HG03469 (cell line): Measurements from ENCODE around the gene PCDHA11.
"Not testable (repeated sequence)": the region's sequence is repeated elsewhere in the genome, so short reads cannot be mapped to it uniquely, and the experiment has no call there.

Source experiments
- ATAC-seq: cut with Tn5 transposase; IDR thresholded peaks from one replicate; pipeline ENCODE4 v1.9.1; 2021; ENCODE audit warnings: mild to moderate bottlenecking, moderate library complexity, moderate number of reproducible peaks; ENCODE audit not compliant: unreplicated experiment

PCDHA11 gene, protein sequence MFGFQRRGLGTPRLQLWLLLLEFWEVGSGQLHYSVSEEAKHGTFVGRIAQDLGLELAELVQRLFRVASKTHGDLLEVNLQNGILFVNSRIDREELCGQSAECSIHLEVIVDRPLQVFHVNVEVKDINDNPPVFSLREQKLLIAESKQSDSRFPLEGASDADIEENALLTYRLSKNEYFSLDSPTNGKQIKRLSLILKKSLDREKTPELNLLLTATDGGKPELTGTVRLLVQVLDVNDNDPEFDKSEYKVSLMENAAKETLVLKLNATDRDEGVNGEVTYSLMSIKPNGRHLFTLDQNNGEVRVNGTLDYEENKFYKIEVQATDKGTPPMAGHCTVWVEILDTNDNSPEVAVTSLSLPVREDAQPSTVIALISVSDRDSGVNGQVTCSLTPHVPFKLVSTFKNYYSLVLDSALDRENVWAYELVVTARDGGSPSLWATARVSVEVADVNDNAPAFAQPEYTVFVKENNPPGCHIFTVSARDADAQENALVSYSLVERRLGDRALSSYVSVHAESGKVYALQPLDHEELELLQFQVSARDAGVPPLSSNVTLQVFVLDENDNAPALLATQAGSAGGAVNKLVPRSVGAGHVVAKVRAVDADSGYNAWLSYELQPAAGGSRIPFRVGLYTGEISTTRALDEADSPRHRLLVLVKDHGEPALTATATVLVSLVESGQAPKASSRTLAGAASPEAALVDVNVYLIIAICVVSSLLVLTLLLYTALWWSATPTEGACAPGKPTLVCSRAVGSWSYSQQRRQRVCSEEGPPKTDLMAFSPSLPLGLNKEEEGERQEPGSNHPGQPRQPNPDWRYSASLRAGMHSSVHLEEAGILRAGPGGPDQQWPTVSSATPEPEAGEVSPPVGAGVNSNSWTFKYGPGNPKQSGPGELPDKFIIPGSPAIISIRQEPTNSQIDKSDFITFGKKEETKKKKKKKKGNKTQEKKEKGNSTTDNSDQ

DNA sequence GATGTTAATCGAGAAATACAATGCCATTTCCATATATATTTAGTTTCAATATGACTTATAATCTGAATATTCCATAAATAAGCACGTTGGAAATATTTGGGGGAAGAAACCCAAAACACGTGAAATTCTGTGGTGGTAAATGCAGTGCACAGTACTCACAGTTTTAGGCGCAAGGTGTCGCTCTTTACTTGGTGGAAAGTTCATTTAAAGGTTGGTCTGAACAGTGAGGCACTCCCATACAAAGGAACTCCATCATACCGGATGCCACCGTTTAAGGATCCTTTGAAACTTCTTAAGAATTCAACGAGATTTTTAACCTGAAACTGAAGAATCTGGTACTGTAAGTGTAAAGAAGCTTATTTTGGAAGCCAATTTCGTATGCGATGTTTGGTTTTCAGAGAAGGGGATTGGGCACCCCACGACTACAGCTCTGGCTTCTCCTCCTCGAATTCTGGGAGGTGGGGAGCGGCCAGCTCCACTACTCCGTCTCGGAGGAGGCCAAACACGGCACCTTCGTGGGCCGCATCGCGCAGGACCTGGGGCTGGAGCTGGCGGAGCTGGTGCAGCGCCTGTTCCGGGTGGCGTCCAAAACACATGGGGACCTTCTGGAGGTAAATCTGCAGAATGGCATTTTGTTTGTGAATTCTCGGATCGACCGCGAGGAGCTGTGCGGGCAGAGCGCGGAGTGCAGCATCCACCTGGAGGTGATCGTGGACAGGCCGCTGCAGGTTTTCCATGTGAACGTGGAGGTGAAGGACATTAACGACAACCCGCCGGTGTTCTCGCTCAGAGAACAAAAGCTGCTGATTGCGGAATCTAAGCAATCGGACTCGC lies at the start of gene PCDHA11:
Gene PCDHA11 (plus strand): TSS at position 237 of the 834 bp plus-strand sequence. CDS start 147 bp downstream, at position 384.
- ATAC-seq, result no peak

DNA sequence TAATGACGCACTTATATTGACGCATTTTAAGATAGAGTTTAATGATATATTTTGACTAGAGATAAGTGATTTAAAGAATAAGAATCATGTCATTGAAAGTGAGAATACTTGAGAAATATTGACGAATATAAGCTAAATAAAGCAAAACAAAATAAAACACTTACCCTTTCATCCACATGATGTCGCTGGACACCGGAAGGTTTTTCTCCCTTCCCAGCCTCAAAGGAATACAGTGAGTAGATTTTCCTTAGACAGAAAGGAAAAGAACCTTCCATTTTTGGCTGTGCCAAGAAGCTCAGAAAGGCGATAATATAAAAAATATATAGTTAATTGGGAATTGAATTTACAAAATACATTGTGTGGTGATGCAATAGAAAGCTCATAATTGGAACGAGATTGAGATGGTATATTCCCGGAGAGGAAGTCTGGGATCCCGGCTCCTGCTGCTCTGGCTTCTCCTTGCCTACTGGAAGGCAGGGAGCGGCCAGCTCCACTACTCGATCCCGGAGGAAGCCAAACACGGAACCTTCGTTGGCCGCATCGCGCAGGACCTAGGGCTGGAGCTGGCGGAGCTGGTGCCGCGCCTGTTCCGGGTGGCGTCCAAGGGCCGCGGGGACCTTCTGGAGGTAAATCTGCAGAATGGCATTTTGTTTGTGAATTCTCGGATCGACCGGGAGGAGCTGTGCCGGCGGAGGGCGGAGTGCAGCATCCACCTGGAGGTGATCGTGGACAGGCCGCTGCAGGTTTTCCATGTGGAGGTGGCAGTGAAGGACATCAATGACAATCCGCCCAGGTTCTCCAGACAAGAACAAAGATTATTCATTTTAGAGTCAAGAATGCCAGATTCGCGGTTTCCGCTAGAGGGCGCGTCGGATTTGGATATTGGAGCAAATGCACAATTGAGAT lies 47.1 kb upstream of the PCDHA11 start, which contains the start of gene PCDHA5:
Gene PCDHA5 (plus strand): TSS at position 239 of the 906 bp plus-strand sequence.
- no peak for ATAC-seq

DNA sequence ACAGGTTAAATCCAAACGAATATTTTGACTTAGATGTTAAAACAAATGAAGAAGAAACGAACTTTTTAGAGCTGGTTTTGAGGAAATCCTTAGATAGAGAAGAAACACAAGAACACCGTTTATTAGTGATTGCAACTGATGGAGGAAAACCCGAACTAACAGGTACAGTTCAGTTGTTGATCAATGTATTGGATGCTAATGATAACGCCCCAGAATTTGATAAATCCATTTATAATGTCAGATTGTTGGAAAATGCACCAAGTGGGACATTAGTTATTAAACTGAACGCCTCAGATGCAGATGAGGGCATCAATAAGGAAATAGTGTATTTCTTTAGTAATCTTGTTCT lies 46.5 kb upstream of the PCDHA11 start:
- ATAC-seq, result no peak

DNA sequence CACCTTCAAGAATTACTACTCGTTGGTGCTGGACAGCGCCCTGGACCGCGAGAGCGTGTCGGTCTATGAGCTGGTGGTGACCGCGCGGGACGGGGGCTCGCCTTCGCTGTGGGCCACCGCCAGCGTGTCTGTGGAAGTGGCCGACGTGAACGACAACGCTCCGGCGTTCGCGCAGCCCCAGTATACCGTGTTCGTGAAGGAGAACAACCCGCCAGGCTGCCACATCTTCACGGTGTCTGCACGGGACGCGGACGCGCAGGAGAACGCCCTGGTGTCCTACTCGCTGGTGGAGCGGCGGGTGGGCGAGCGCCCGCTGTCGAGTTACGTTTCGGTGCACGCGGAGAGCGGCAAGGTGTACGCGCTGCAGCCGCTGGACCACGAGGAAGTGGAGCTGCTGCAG lies 45.8 kb upstream of the PCDHA11 start:
- not testable (repeated sequence) for ATAC-seq

DNA sequence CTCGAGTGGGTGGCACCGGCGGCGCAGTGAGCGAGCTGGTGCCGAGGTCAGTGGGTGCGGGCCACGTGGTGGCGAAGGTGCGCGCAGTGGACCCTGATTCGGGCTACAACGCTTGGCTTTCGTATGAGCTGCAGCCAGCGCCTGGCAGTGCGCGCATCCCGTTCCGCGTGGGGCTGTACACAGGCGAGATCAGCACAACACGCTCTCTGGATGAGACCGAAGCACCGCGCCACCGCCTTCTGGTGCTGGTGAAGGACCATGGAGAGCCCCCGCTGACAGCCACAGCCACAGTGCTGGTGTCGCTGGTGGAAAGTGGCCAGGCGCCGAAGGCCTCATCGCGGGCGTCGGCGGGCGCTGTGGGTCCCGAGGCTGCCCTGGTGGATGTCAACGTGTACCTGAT lies 45.3 kb upstream of the PCDHA11 start:
- no peak for ATAC-seq

DNA sequence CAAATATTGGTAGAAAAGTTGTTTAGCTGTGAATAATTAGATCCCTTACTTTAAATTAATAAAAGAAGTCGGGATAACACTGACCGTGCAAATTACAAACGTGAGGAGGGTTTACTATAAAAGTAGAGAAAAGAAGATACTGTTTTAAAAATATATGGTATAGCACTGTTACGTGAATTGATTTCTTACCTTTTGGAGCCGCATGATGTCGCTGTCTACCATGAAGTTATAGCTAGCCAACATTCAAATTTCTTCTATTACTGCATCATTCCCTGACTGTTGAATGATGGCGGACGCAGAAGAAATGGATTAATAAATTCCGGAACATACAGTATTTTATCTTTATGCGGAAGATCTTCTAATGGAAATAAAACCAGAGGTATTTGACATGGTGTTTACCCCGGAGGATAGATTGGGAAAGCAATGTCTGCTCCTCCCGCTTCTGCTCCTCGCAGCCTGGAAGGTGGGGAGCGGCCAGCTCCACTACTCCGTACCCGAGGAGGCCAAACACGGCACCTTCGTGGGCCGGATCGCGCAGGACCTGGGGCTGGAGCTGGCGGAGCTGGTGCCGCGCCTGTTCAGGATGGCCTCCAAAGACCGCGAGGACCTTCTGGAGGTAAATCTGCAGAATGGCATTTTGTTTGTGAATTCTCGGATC lies 40.9 kb upstream of the PCDHA11 start, which contains the start of gene PCDHA6:
Gene PCDHA6 (plus strand): TSS at position 257 of the 658 bp plus-strand sequence. CDS start 132 bp downstream, at position 389.
- no peak for ATAC-seq

DNA sequence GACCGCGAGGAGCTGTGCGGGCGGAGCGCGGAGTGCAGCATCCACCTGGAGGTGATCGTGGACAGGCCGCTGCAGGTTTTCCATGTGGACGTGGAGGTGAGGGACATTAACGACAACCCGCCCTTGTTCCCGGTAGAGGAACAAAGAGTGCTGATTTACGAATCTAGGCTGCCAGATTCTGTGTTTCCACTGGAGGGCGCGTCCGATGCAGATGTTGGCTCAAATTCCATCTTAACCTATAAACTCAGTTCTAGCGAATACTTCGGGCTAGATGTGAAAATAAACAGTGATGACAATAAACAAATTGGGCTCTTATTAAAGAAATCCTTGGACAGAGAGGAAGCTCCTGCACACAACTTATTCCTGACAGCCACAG lies 40.4 kb upstream of the PCDHA11 start:
- ATAC-seq, result no peak

DNA sequence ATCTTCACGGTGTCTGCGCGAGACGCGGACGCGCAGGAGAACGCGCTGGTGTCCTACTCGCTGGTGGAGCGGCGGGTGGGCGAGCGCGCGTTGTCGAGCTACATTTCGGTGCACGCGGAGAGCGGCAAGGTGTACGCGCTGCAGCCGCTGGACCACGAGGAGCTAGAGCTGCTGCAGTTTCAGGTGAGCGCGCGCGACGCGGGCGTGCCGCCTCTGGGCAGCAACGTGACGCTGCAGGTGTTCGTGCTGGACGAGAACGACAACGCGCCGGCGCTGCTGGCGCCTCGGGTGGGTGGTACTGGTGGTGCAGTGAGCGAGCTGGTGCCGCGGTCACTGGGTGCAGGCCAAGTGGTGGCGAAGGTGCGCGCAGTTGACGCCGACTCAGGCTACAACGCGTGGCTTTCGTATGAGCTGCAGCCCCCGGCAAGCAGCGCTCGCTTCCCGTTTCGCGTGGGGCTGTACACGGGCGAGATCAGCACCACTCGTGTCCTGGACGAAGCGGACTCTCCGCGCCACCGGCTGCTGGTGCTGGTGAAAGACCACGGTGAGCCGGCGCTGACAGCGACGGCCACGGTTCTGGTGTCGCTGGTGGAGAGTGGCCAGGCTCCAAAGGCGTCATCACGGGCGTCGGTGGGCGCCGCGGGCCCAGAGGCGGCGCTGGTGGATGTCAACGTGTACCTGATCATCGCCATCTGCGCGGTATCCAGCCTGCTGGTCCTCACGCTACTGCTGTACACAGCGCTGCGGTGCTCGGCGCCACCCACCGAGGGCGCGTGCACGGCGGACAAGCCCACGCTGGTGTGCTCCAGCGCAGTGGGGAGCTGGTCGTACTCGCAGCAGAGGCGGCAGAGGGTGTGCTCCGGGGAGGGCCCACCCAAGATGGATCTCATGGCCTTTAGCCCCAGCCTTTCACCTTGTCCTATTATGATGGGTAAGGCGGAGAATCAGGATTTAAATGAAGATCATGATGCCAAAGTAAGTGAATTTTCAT lies 39.0 kb upstream of the PCDHA11 start:
- not testable (repeated sequence) for ATAC-seq

DNA sequence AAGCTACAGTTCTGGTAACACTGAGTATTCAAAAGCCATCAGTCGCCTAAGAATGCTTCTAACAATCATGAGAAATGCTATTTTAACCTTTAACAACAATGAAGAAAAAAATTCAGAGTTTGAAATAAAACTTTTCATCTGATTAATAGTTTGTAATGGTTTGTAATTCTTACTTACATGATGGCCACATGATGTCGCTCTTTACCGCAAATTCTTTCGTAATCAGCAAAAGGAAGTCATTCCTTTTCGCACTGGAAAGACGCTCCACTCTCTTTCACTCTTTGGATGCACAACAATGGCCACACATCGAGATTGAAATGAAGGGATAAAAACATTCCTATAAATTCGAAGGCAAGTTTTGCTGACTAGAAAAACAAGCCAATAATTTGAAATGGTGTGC lies 34.8 kb upstream of the PCDHA11 start, which contains the start of gene PCDHA7:
Gene PCDHA7 (plus strand): TSS at position 277 of the 400 bp plus-strand sequence. CDS start 115 bp downstream, at position 392.
- ATAC-seq, result no peak

DNA sequence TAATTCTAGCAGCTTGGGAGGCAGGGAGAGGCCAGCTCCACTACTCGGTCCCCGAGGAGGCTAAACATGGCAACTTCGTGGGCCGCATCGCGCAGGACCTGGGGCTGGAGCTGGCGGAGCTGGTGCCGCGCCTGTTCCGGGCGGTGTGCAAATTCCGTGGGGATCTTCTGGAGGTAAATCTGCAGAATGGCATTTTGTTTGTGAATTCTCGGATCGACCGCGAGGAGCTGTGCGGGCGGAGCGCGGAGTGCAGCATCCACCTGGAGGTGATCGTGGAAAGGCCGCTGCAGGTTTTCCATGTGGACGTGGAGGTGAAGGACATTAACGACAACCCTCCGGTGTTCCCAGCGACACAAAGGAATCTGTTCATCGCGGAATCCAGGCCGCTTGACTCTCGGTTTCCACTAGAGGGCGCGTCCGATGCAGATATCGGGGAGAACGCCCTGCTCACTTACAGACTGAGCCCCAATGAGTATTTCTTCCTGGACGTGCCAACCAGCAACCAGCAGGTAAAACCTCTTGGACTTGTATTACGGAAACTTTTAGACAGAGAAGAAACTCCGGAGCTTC lies 34.2 kb upstream of the PCDHA11 start:
- not testable (repeated sequence) for ATAC-seq

DNA sequence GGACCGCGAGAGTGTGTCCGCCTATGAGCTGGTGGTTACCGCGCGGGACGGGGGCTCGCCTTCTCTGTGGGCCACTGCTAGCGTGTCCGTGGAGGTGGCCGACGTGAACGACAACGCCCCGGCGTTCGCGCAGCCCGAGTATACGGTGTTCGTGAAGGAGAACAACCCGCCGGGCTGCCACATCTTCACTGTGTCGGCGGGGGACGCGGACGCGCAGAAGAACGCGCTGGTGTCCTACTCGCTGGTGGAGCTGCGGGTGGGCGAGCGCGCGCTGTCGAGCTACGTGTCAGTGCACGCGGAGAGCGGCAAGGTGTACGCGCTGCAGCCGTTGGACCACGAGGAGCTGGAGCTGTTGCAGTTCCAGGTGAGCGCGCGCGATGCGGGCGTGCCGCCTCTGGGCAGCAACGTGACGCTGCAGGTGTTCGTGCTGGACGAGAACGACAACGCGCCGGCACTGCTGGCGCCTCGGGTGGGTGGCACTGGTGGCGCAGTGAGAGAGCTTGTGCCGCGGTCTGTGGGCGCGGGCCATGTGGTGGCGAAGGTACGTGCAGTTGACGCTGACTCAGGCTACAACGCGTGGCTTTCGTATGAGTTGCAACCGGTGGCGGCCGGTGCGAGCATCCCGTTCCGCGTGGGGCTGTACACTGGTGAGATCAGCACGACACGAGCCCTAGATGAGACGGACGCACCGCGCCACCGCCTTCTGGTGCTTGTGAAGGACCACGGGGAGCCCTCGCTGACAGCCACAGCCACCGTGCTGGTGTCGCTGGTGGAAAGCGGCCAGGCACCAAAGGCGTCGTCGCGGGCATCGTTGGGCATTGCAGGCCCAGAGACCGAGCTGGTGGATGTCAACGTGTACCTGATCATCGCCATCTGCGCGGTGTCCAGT lies 32.9 kb upstream of the PCDHA11 start:
- ATAC-seq, result no peak

DNA sequence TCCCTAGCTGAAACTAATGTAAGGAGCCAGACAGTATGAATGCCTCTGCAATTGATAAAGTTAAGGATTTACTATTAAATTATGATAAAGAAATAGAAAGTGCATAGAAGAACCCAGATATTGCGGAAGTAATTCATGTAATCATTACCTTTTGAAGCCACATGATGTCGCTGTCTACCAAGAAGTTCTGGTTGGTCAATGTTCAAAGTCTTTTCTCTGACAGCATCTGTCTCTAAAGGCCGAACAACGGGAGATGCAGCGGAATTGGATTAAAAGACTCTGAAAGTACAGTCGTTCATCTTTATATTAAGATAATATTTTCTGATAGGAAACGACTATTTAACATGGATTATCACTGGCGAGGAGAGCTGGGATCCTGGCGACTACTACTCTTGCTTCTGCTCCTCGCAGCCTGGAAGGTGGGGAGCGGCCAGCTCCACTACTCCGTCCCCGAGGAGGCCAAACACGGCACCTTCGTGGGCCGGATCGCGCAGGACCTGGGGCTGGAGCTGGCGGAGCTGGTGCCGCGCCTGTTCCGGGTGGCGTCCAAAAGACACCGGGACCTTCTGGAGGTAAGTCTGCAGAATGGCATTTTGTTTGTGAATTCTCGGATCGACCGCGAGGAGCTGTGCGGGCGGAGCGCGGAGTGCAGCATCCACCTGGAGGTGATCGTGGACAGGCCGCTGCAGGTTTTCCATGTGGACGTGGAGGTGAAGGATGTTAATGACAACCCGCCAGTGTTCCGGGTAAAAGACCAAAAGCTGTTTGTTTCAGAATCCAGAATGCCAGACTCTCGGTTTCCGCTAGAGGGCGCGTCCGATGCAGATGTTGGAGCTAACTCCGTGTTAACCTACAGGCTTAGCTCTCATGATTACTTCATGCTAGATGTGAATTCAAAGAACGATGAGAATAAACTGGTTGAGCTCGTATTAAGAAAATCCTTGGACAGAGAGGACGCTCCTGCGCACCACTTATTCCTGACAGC lies 27.5 kb upstream of the PCDHA11 start, which contains the start of gene PCDHA8:
Gene PCDHA8 (plus strand): TSS at position 210 of the 985 bp plus-strand sequence. CDS start 135 bp downstream, at position 345.
- ATAC-seq, result no peak

DNA sequence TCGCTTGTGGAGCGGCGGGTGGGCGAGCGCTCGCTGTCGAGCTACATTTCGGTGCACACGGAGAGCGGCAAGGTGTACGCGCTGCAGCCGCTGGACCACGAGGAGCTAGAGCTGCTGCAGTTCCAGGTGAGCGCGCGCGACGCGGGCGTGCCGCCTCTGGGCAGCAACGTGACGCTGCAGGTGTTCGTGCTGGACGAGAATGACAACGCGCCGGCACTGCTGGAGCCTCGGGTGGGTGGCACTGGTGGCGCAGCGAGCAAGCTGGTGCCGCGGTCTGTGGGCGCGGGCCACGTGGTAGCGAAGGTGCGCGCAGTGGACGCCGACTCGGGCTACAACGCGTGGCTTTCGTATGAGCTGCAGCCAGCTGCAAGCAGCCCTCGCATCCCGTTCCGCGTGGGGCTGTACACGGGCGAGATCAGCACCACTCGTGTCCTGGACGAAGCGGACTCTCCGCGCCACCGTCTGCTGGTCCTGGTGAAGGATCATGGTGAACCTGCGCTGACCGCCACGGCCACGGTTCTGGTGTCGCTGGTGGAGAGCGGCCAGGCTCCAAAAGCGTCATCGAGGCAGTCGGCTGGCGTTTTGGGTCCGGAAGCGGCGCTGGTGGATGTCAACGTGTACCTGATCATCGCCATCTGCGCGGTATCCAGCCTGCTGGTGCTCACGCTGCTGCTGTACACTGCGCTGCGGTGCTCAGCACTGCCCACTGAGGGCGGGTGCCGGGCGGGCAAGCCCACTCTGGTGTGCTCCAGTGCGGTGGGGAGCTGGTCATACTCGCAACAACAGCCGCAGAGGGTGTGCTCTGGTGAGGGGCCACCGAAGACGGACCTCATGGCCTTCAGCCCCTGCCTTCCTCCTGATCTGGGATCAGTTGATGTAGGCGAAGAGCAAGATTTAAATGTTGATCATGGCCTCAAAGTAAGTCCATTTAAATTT lies 25.7 kb upstream of the PCDHA11 start:
- ATAC-seq, result no peak
